Measurements from ENCODE around the gene DRD5.

The DRD5 gene

GRCh38 chr4:9816285-9816684 lies 34.9 kb downstream of the DRD5 start:
- no peak for DNase-seq (ENCODE audit: low read depth)

GRCh38 chr4:9820343-9820742 lies 38.9 kb downstream of the DRD5 start:
- no peak for DNase-seq (ENCODE audit: low read depth)

GRCh38 chr4:9825049-9825448 lies 43.6 kb downstream of the DRD5 start:
- DNase-seq (ENCODE audit: low read depth), result no peak

- no peak for DNase-seq (ENCODE audit: low read depth)
These were observed 45.1 kb downstream of the DRD5 start for GRCh38 chr4:9826551-9826950.

- no peak for DNase-seq (ENCODE audit: low read depth)
These were observed 51.2 kb downstream of the DRD5 start for GRCh38 chr4:9832640-9833039.

GRCh38 chr4:9833421-9833820 lies 52.0 kb downstream of the DRD5 start:
- no peak for DNase-seq (ENCODE audit: low read depth)

Data from activated T-cell treated with anti-CD3 and anti-CD28 coated beads for 1 hour (primary cell).